CD8-positive, alpha-beta memory T cell (primary cell): ENCODE data around the gene ALCAM. TPM values are rescaled to one million over a fixed set of nuclear protein-coding genes. Genes with fewer than 3 reads are reported as not detected.
"Not testable (repeated sequence)": the region's sequence is repeated elsewhere in the genome, so short reads cannot be mapped to it uniquely, and the experiment has no call there.

Source experiments
- CTCF ChIA-PET: fragments of 350-600 bp; sonication (Branson Sonifier 250); formaldehyde crosslinking; loops from one replicate; lab custom pipeline; 2021; ENCODE audit warnings: antibody characterized with exemption; lab: Charles Lee
- POLR2A ChIA-PET: fragments of 350-600 bp; sonication (Branson Sonifier 250); formaldehyde crosslinking; loops from one replicate; lab custom pipeline; 2021; ENCODE audit warnings: antibody characterized with exemption; lab: Charles Lee
- DNase-seq, 5 donors: peaks; one replicate each; pipeline versions ENCODE4 v3.0.0 to v3.0.0-alpha.2; 2020 to 2022; ENCODE audit warnings: mixed read lengths in 1 of 5
- H3K27ac ChIP-seq: one replicate; pipeline ENCODE4 v1.7.0; 2013; ENCODE audit warnings: low read depth, mild to moderate bottlenecking, low read length, moderate library complexity
- H3K27me3 ChIP-seq: 2 replicates; pipeline ENCODE4 v1.7.0; 2013; ENCODE audit warnings: low read length, mild to moderate bottlenecking; ENCODE audit not compliant: insufficient read depth, poor library complexity, severe bottlenecking
- H3K36me3 ChIP-seq: 2 replicates; pipeline ENCODE4 v1.7.0; 2013; ENCODE audit warnings: mild to moderate bottlenecking, low read length, moderate library complexity; ENCODE audit not compliant: insufficient read depth
- H3K4me1 ChIP-seq: 2 replicates; pipeline ENCODE4 v1.7.0; 2013; ENCODE audit warnings: mild to moderate bottlenecking, low read length, moderate library complexity; ENCODE audit not compliant: insufficient read depth
- H3K4me3 ChIP-seq: 2 replicates; pipeline ENCODE4 v1.7.0; 2013; ENCODE audit warnings: mild to moderate bottlenecking, low read length
- H3K9me3 ChIP-seq: 2 replicates; pipeline ENCODE4 v1.7.0; 2013; ENCODE audit warnings: mild to moderate bottlenecking, low read length
- H3K27ac Mint-ChIP-seq, 8 donors: one replicate each; pipeline ENCODE4 v1.8.0; 2020 to 2021; ENCODE audit warnings: mixed read lengths in 8 of 8, mild to moderate bottlenecking in 6 of 8, inconsistent platforms in 3 of 8, moderate library complexity in 3 of 8
- H3K27me3 Mint-ChIP-seq, 2 donors: one replicate each; pipeline ENCODE4 v1.8.0; 2020 to 2021; ENCODE audit warnings: mixed read lengths in 2 of 2, mild to moderate bottlenecking in 1 of 2, moderate library complexity in 1 of 2
- H3K36me3 Mint-ChIP-seq, 3 donors: one replicate each; pipeline ENCODE4 v1.8.0; 2020 to 2021; ENCODE audit warnings: mixed read lengths in 3 of 3, inconsistent platforms in 1 of 3, mild to moderate bottlenecking in 1 of 3
- H3K4me1 Mint-ChIP-seq, 3 donors: one replicate each; pipeline ENCODE4 v1.8.0; 2020 to 2021; ENCODE audit warnings: mixed read lengths in 3 of 3, inconsistent platforms in 1 of 3, mild to moderate bottlenecking in 1 of 3
- H3K4me3 Mint-ChIP-seq, 7 donors: one replicate each; pipeline ENCODE4 v1.8.0; 2020 to 2021; ENCODE audit warnings: mixed read lengths in 7 of 7, mild to moderate bottlenecking in 6 of 7, moderate library complexity in 4 of 7, inconsistent platforms in 2 of 7
- H3K9me3 Mint-ChIP-seq, 5 donors: one replicate each; pipeline ENCODE4 v1.8.0; 2020 to 2022; ENCODE audit warnings: mixed read lengths in 5 of 5, mild to moderate bottlenecking in 3 of 5, moderate library complexity in 2 of 5, inconsistent platforms in 1 of 5
- polyA plus RNA-seq: library from polyadenylated mRNA; unstranded; fragments of 300-500 nt; fragmentation: Illumina TruSeq; gene quantifications from one replicate; pipeline ENCODE4 v1.2.3, GENCODE V29; 2021
- total RNA-seq, 2 experiments: library from RNA; stranded (reverse); gene quantifications; one replicate each; pipeline ENCODE4 v1.2.3, GENCODE V29; 2021

Gene ALCAM
- total and polyA plus RNA-seq, 3 experiments from 2014 or later = 6.4 to 26.9 (median 26.1) TPM

DNA sequence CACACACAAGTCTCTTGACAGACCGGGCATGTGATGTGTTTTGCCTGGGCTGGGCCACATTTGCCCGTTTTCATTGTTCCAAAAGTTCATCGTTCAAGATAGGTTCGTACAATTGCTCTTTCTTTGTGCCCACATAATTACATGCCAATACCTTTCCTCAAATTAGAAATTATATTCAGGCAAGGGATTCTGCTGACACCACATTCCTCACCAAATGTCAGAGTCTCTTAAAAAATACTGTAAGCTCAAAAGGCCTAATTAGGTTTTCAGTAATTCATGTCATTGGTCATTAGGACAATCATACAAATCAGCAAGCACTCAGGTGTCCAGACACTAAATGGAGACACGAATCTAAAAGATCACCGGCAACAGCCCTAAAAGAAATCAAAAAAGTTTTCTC lies 215.3 kb downstream of the ALCAM start:
- Histone ChIP-seq H3K4me1 (no peaks in the 10 kb centered on the region), H3K27ac (no peak overlapping the region), H3K27me3 (no peaks in the 10 kb centered on the region), H3K4me3 (no peak overlapping the region), H3K9me3 (no peaks in the 10 kb centered on the region), H3K36me3 (no peaks in the 10 kb centered on the region)
- Mint-ChIP-seq H3K27ac (no peak overlapping the region), H3K4me3 (no peak overlapping the region), H3K27me3 (no peaks in the 10 kb centered on the region), H3K4me1 (no peaks in the 10 kb centered on the region), H3K36me3 (no peaks in the 10 kb centered on the region), H3K9me3 (no peaks in the 10 kb centered on the region)
- ChIA-PET CTCF (no interaction called here), POLR2A (no interaction called here)
- DNase-seq = no peak

DNA sequence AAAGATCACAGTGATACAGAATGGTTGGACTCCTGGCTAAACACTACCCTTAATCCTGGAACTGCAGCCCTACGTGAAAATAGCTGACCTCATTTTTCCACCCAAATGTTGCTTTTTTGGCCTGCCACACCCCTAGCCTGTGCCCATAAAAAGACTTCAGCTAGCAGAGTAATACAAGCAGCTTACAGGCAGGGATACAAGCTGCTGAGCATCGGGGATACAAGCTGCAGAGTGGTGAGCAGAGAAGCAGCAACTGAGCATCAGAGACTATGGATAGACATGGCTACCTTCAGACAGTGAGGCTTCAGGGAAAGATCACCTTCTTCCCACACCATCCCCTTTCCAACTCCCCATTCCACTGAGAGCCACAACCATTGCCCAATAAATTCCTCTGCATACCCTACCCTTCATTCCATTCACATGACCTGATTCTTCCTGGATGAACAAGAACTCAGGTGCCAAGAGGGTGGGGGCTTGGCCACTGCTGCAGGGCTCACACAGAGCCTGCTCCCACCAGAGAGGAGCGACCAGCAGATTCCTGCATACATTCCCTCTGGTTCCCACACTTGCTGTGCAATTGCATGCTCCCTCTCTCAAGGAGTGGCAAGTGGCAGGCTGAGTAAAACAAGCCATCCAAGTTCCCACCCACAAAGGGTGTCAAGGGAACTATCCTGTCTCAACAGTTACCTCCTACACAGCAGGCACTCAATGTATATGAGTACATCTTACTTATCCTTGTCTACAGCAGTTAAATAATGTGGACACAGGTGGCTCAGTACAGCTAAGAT lies 217.5 kb downstream of the ALCAM start:
- Mint-ChIP-seq H3K9me3 (no peaks in the 10 kb centered on the region), H3K27me3 (no peaks in the 10 kb centered on the region), H3K4me1 (no peaks in the 10 kb centered on the region), H3K36me3 (no peaks in the 10 kb centered on the region), H3K4me3 (no peak overlapping the region), H3K27ac (peak overlapping the region in 1 of 8 donors; percentile 40)
- ChIA-PET CTCF (no interaction called here), POLR2A (no interaction called here)
- no peaks in the 10 kb centered on the region for H3K4me1 ChIP-seq
- DNase-seq = no peak
- no peaks in the 10 kb centered on the region for H3K9me3 ChIP-seq
- no peak overlapping the region for H3K27ac ChIP-seq
- no peaks in the 10 kb centered on the region for H3K36me3 ChIP-seq
- no peaks in the 10 kb centered on the region for H3K27me3 ChIP-seq
- no peak overlapping the region for H3K4me3 ChIP-seq

DNA sequence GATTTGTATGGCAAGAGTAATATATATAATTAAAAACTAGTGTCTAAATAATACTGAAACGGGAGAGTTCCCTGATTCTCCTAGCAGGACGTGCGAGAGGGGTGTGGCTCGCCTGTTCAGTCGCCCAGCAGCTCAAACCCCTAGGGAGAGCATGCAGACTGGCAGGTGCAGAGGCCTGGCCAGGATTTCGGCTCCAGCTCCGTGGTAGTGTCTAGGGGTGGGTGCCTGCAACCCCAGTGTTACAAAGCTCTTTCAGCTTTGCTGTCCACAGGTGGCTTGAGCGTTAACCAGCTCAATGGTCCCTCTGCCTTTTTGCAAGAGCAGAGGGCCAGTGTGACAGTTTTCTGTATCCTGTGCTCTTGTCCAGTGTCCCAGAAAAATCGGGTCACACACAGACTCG lies 226.6 kb downstream of the ALCAM start:
- peaks cover 0 to 2% (median 2%) of the 10 kb centered on the region in 5 donors for H3K9me3 Mint-ChIP-seq
- no peaks in the 10 kb centered on the region for H3K4me1 Mint-ChIP-seq
- POLR2A ChIA-PET = no interaction called here
- CTCF ChIA-PET = no interaction called here
- no peaks in the 10 kb centered on the region for H3K36me3 Mint-ChIP-seq
- Histone ChIP-seq H3K27me3 (no peaks in the 10 kb centered on the region), H3K4me3 (no peak overlapping the region), H3K27ac (no peak overlapping the region), H3K9me3 (no peaks in the 10 kb centered on the region), H3K4me1 (no peaks in the 10 kb centered on the region), H3K36me3 (no peaks in the 10 kb centered on the region)
- H3K4me3 Mint-ChIP-seq = no peak overlapping the region
- no peak overlapping the region for H3K27ac Mint-ChIP-seq
- no peak for DNase-seq
- no peaks in the 10 kb centered on the region for H3K27me3 Mint-ChIP-seq

DNA sequence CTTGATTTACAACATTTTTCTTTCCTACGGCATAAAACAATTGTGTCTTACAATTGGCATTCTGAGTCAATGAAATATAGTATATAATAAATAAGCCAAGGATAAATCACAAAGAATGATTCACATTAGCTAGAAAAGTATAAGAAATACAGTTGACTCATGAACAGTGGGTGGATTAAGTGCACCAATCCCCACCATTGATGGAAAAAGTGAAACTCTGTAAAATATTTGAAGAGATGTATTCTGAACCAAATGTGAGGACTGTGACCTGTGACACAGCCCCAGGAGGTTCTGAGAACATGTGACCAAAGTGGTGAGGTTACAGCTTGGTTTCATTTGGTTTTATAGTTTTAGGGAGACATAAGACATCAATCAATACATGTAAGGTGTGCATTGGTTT lies 227.5 kb downstream of the ALCAM start:
- Mint-ChIP-seq H3K36me3 (no peaks in the 10 kb centered on the region), H3K4me3 (no peak overlapping the region), H3K4me1 (no peaks in the 10 kb centered on the region), H3K27ac (no peak overlapping the region), H3K27me3 (no peaks in the 10 kb centered on the region), H3K9me3 (peaks cover 0 to 2% (median 2%) of the 10 kb centered on the region in 5 donors)
- ChIA-PET CTCF (no interaction called here), POLR2A (no interaction called here)
- Histone ChIP-seq H3K27me3 (no peaks in the 10 kb centered on the region), H3K4me1 (no peaks in the 10 kb centered on the region), H3K4me3 (no peak overlapping the region), H3K27ac (no peak overlapping the region), H3K9me3 (no peaks in the 10 kb centered on the region), H3K36me3 (no peaks in the 10 kb centered on the region)
- DNase-seq = no peak

DNA sequence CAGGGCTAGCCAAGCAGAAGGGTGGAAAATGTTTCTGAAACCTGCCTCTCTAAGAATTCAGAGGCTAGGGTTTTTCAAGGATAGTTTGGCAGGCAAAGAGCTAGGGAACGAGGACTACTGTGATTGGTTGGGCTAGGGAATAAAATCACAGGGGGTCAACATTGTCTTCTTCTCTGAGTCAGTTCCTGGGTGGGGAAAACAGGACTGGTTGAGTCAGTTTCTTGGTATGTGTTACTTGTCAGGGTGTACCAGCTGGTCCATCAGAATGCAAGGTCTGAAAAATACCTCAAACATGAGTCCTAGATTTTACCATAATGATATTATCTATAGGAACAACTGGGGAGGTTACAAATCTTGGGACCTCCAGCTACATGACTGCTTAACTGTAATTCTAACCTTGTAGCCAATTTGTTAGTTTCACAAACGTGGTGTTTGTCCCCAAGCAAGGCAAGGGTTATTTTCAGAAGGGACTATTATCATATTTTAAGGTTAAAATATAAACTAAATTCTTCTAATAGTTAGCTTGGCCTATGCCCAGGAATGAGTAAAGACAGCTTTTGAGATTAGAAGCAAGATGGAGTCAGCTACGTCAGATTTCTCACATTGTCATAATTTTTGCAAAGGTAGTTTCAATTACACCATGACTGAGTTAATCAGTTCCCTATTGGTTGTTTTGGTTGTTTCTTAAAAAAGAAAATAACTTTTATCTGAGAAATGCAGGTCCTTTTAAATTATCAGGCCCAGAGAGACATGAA lies 231.5 kb downstream of the ALCAM start:
- CTCF ChIA-PET = no interaction called here
- Mint-ChIP-seq H3K27me3 (no peaks in the 10 kb centered on the region), H3K4me1 (no peaks in the 10 kb centered on the region), H3K9me3 (no peaks in the 10 kb centered on the region), H3K27ac (no peak overlapping the region), H3K36me3 (no peaks in the 10 kb centered on the region), H3K4me3 (no peak overlapping the region)
- Histone ChIP-seq H3K36me3 (no peaks in the 10 kb centered on the region), H3K4me1 (no peaks in the 10 kb centered on the region), H3K27ac (no peak overlapping the region), H3K9me3 (no peaks in the 10 kb centered on the region), H3K27me3 (no peaks in the 10 kb centered on the region), H3K4me3 (no peak overlapping the region)
- POLR2A ChIA-PET = no interaction called here
- DNase-seq = no peak

DNA sequence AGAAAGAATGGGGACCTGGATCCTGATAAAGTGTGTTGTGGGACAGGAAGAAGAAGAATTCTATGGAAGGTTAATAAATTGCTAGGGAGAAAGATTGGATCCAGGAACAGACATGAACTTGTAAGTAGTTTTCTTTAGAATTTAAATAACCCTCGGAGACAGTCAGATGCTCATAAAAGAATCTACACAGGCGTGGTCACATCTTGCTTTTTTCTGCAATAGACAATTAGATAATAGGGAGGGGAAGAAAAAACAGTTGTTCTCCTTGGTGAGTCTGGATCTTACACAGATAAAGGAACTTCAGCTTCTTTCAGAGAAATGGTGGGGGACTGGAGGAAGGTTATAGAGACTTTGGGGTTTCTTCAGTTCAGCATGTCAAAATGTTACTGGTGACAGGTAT lies 232.6 kb downstream of the ALCAM start:
- no peaks in the 10 kb centered on the region for H3K4me1 ChIP-seq
- no peak overlapping the region for H3K4me3 Mint-ChIP-seq
- ChIA-PET POLR2A (no interaction called here), CTCF (no interaction called here)
- H3K4me1 Mint-ChIP-seq = no peaks in the 10 kb centered on the region
- H3K4me3 ChIP-seq = no peak overlapping the region
- H3K27ac Mint-ChIP-seq = peak overlapping the region in 1 of 8 donors; percentile 70
- H3K9me3 Mint-ChIP-seq = no peaks in the 10 kb centered on the region
- DNase-seq = no peak
- no peaks in the 10 kb centered on the region for H3K27me3 Mint-ChIP-seq
- H3K27me3 ChIP-seq = no peaks in the 10 kb centered on the region
- no peaks in the 10 kb centered on the region for H3K9me3 ChIP-seq
- H3K36me3 ChIP-seq = no peaks in the 10 kb centered on the region
- H3K36me3 Mint-ChIP-seq = no peaks in the 10 kb centered on the region
- no peak overlapping the region for H3K27ac ChIP-seq

DNA sequence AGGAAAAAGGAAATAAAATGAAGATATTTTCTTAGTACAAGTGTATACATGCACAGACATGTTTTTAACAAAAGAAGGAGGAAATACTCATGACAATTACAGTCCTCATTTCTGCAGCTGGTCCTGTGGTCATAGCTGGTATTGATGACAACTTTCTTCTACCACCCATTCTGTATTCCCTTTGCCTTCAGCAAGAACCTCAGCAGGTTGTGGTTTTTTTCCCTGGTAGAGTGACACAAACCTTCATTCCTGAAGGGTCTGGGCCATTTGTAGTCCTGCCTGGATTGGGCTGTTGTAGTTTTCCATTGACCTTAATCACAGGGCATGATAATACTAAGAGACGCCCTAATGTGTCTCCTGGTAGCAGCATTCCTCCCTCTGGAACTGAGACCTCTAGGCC lies 235.0 kb downstream of the ALCAM start:
- CTCF ChIA-PET, H3K4me3 ChIP-seq, DNase-seq, H3K4me1 ChIP-seq, H3K4me1 Mint-ChIP-seq, H3K27ac ChIP-seq, POLR2A ChIA-PET, H3K27ac Mint-ChIP-seq, H3K9me3 Mint-ChIP-seq, H3K36me3 Mint-ChIP-seq, H3K4me3 Mint-ChIP-seq, H3K9me3 ChIP-seq, H3K36me3 ChIP-seq, H3K27me3 ChIP-seq, H3K27me3 Mint-ChIP-seq: not testable (repeated sequence)

DNA sequence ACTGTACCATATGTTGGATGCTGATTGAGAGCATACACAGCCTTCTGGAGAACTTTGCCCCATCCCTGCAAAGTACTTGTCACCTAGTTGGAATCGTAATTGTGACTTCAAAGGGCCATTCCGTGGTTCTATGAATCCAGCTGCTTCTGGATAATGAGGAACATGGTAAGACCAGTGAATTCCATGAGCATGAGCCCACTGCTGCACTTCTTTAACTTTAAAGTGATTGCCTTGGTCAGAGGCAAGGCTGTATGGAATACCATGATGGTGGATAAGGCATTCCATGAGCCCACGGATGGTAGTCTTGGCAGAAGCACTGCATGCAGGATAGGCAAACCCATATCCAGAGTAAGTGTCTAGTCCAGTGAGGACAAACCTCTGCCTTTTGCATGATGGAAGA lies 235.6 kb downstream of the ALCAM start:
- H3K27me3 ChIP-seq, H3K4me1 Mint-ChIP-seq, H3K36me3 ChIP-seq, DNase-seq, H3K27me3 Mint-ChIP-seq, H3K4me3 Mint-ChIP-seq, H3K9me3 ChIP-seq, H3K27ac Mint-ChIP-seq, H3K27ac ChIP-seq, H3K4me3 ChIP-seq, H3K4me1 ChIP-seq, H3K36me3 Mint-ChIP-seq, H3K9me3 Mint-ChIP-seq, POLR2A ChIA-PET, CTCF ChIA-PET: not testable (repeated sequence)
